IPS-15b (cell line): Measurements from ENCODE around the gene FDXR.

Experiments used
- H3K27me3 ChIP-seq: one replicate; pipeline ENCODE4 v1.6.1; 2013; ENCODE audit warnings: low read length; ENCODE audit not compliant: control insufficient read depth, insufficient read depth
- H3K36me3 ChIP-seq: one replicate; pipeline ENCODE4 v1.6.1; 2013; ENCODE audit warnings: low read length; ENCODE audit not compliant: control insufficient read depth, insufficient read depth
- H3K4me1 ChIP-seq: one replicate; pipeline ENCODE4 v1.6.1; 2013; ENCODE audit warnings: mild to moderate bottlenecking, low read length; ENCODE audit not compliant: control insufficient read depth, insufficient read depth
- H3K4me3 ChIP-seq: one replicate; pipeline ENCODE4 v1.5.1; 2013; ENCODE audit warnings: low read depth, low read length
- H3K9ac ChIP-seq: one replicate; pipeline ENCODE4 v1.6.1; 2013; ENCODE audit warnings: low read depth, mild to moderate bottlenecking, low read length
- H3K9me3 ChIP-seq: one replicate; pipeline ENCODE4 v1.6.1; 2013; ENCODE audit warnings: mild to moderate bottlenecking, low read length; ENCODE audit not compliant: control insufficient read depth, insufficient read depth

Gene FDXR

DNA sequence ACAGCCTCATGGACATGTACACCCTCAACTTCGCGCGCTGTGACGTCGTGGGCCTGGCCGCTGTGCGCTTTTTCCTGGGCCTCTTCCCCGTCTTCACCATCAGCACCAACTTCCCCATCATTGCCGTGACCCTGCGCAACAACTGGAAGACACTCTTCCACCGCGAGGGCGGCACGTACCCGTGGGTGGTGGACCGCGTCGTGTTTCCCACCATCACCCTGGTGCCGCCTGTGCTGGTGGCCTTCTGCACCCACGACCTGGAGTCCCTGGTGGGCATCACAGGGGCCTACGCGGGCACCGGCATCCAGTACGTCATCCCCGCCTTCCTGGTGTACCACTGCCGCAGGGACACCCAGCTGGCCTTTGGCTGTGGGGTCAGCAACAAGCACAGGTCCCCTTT, 36.6 kb downstream of the FDXR start:
- peaks cover under 1% of the 10 kb centered on the region for H3K27me3 ChIP-seq
- no peak overlapping the region for H3K9ac ChIP-seq
- no peaks in the 10 kb centered on the region for H3K9me3 ChIP-seq
- peaks cover 4% of the 10 kb centered on the region for H3K4me1 ChIP-seq
- peaks cover 16% of the 10 kb centered on the region for H3K36me3 ChIP-seq
- no peak overlapping the region for H3K4me3 ChIP-seq

DNA sequence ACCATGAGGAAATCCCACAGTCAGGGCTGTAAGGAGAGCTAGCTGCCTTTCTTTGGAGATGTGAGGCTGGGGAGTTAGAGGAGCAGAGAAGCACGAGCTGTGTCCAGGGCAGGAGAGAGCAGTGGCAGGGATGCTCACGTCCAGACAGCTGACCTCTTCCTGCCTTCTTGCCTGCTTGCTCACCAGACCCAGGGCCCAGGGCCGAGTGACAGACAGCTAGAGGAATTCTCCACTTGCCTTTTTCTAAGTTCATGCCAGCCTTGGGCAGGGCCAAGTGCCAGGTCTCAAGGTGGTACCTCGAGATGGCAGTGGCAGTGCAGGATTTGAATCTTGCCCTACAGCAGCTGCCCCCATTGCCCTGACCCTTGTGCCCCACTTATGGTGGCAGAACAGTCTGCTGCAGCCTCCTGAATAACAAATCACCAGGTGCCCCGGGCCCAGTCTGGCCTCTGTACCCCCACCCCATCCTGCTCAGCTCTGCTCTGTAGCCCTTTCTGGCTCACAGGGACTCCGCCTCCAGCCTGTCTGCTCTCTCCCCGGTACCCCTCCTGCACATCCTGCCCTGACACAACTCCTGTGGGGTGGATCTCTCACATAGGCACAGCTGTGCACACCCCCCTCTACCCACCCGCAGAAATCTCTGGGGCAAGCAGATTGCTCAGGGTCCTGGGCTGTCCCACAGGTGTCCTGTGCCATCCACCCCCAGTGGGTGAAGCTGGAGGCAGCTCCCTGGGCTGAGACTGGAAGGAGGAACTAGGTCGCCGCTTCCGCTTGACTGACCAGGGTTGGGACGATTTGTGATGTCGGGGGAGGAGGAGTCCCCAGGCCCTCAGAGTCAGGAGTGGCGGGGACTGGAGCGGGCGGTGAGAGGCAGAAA, 39.1 kb downstream of the FDXR start:
- Histone ChIP-seq H3K36me3 (peaks cover 14% of the 10 kb centered on the region), H3K9ac (no peak overlapping the region), H3K4me3 (no peak overlapping the region), H3K9me3 (no peaks in the 10 kb centered on the region), H3K27me3 (no peaks in the 10 kb centered on the region), H3K4me1 (no peaks in the 10 kb centered on the region)

DNA sequence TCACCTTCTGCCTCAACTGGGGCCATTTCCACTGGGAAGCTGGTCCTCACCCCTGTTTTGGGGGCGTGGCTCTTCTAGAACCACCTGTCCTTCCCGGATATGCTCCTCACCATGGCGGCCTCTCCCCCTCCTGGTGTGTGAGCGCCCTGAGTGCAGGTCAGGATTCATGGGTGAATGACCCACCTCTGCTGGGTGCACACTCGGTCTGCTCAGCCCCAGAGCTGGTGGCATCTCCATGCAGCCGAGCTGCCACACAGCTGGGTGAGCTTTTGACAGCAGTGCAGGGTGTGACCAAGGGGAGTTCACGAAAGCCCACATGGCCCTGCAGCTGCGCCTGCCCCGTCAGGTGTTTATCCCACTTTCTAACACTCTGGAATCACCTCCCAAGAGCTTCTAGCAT, 40.4 kb downstream of the FDXR start:
- no peak overlapping the region for H3K9ac ChIP-seq
- H3K27me3 ChIP-seq: no peaks in the 10 kb centered on the region
- H3K9me3 ChIP-seq: no peaks in the 10 kb centered on the region
- H3K36me3 ChIP-seq: peaks cover 10% of the 10 kb centered on the region
- no peaks in the 10 kb centered on the region for H3K4me1 ChIP-seq
- H3K4me3 ChIP-seq: no peak overlapping the region

DNA sequence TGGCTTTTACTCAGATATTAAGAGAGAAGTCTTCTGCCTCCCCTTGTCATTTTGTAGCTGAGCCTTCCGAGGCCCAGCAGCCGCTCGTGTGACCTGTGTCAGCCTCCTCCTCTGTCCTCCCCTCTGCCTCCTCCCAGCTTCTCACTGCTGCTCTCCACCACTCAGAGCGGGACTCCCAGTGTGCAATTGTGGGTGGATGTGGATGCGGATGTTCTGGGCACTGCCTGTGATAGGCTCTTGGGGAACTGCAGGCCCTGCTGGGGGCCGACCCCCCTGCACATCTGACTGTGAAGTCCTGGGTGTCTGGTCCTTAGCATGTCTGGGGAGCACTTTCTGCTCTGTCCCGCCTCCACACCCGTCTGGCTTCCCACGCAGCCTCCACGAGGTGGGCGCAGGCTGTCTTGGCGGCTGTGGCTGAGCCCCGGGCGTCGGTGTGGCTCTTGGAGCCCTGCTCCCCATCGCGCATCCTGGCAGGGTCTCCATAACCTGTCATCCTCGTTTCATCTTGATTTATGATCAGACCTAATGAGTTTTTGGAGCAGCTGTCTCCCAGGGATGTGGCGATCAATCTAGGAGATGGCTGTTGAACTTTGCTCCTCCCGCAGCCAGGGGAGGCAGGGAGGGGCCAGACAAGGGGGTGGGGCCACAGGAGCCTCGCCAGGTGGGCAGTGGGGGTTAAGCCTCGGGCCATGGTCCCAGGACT, 41.2 kb downstream of the FDXR start:
- Histone ChIP-seq H3K4me1 (no peaks in the 10 kb centered on the region), H3K27me3 (no peaks in the 10 kb centered on the region), H3K9ac (no peak overlapping the region)

GRCh38 chr17:74830861-74831260, 41.9 kb downstream of the FDXR start:
- Histone ChIP-seq H3K9me3 (no peaks in the 10 kb centered on the region), H3K36me3 (peaks cover under 1% of the 10 kb centered on the region), H3K4me3 (no peak overlapping the region), H3K4me1 (no peaks in the 10 kb centered on the region), H3K9ac (no peak overlapping the region), H3K27me3 (no peaks in the 10 kb centered on the region)

More for the DNA sequence above, 41.2 kb downstream of the FDXR start:
- no peaks in the 10 kb centered on the region for H3K9me3 ChIP-seq
- no peak overlapping the region for H3K4me3 ChIP-seq
- peaks cover 8% of the 10 kb centered on the region for H3K36me3 ChIP-seq

GRCh38 chr17:74827800-74828199, 45.0 kb downstream of the FDXR start:
- Histone ChIP-seq H3K4me1 (no peaks in the 10 kb centered on the region), H3K36me3 (no peaks in the 10 kb centered on the region), H3K27me3 (no peaks in the 10 kb centered on the region), H3K9me3 (no peaks in the 10 kb centered on the region), H3K9ac (no peak overlapping the region), H3K4me3 (no peak overlapping the region)

DNA sequence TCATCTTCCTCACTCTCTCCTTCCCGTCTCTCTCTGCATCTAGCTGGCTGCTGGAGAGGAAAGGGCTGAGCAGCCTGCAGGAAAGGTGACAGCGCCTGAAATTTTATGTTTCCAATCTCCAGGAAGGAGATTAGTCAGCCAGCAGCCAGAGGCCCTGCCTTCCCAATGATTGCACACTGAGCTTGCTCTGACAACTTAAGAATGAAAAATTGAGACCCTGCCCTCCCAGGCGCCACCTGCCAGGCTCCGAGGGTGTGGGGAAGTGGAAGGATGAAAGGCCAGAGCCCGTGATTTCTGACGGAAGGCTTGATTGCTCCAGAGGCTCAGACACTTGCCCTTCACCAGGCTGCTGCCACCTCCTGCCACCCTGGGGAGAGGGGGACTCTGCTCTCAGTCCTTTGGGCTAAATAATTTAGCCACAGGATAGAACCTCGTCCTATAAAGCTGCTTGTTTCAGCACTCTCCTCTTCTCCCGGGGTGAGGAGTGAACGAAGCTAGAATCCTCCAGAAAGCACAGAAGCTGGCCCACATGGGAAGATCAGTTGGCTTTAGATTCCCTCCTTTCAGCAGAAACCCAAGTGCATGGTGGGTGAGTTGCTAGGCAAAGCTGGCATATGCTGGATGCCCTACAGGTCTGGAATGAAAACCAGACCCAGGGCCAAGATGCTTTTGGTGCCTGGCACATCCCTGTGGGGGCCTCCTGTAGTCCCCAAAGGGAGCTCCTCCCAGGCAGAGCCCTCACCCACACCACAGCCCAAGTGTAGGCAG, 46.7 kb downstream of the FDXR start:
- peaks cover 3% of the 10 kb centered on the region for H3K36me3 ChIP-seq
- no peaks in the 10 kb centered on the region for H3K4me1 ChIP-seq
- H3K4me3 ChIP-seq: no peak overlapping the region
- no peak overlapping the region for H3K9ac ChIP-seq
- H3K9me3 ChIP-seq: no peaks in the 10 kb centered on the region
- H3K27me3 ChIP-seq: no peaks in the 10 kb centered on the region

DNA sequence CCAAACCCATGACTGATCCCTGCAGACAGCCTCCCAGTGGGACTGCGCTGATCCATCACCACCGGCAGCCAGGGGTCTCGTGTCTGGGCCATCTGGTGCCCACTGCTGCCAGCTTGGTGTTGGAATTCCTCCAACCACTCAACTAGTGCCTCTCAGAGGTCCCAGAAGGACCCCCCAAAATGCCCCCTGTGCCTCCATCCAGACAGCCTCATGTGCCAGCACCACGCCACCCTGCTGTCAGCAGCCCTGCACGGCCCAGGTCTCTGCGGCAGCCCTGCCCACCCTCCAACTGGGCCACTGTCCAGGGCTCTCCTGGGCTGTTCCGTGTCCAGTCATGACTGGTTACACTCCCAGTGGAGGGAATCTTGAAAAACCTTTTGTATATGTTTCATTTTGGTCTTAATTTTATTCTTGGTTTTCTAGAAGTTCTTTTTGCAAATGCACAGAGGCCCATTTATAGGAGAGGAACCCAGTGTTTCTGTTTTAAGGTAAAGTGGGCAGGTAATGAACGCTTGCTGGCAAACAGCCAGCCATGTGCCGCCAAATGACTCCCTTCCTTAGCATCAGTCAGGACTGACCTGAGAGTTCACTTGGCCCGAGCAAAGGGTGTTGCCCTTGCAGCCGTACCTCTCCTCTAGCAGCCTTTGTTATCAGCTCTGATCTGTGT, 47.7 kb downstream of the FDXR start:
- H3K36me3 ChIP-seq: peaks cover 8% of the 10 kb centered on the region
- no peaks in the 10 kb centered on the region for H3K27me3 ChIP-seq
- H3K9me3 ChIP-seq: no peaks in the 10 kb centered on the region
- no peak overlapping the region for H3K9ac ChIP-seq
- no peaks in the 10 kb centered on the region for H3K4me1 ChIP-seq
- H3K4me3 ChIP-seq: no peak overlapping the region

DNA sequence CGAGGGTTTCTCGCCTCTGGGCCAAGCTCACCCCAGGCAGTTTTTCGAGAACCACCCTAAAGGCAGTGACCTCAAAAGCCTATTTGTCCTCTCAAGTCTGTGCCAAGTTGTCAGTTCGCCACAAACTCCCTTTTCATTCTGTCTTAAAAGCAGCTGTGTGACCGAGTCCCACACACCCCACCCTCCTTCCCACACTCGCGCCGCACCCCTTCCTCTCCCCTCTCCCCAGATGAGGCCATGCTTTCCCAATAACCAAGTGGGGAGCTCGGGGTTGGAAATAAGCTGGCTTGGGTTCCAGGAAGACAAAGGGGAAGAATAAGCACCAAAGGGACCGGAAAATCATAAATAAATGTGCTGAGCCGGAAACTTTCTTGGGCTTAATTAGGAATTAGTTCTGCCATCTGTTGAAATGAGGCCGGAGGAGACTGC, 49.8 kb downstream of the FDXR start:
- Histone ChIP-seq H3K27me3 (no peaks in the 10 kb centered on the region), H3K9ac (no peak overlapping the region), H3K4me1 (no peaks in the 10 kb centered on the region), H3K36me3 (peaks cover 8% of the 10 kb centered on the region), H3K4me3 (no peak overlapping the region), H3K9me3 (no peaks in the 10 kb centered on the region)

DNA sequence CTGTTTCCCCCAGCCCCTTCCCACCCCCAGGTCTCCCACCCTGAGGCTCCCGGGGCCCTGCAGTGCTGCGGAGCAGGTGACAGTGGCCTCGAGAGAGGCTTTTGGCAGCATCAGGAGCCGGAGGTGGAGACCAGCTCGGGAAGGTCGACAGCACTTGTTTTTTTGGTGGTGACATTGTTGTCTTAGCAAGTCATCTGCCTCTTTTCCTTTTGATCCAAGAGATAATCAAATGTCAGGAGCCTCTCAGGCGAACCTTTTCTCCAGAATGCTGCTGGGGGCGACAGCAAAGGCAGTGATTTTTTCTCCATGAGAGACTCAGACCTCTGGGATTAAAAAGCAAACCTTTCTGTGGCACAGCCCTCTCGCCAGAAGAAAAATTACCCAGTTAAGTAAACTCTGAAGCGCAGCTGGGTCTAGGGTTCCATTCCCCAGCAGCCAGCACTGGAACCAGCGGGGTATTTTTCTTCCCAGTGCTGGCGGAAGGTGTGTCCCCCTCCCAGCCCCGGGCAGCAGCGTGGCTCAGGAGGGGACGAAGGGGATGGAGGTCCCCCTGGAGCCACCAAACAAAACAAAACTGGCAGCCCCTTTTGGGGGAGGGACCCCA, 50.4 kb downstream of the FDXR start:
- Histone ChIP-seq H3K36me3 (peaks cover 8% of the 10 kb centered on the region), H3K27me3 (no peaks in the 10 kb centered on the region), H3K9ac (no peak overlapping the region), H3K9me3 (no peaks in the 10 kb centered on the region), H3K4me1 (no peaks in the 10 kb centered on the region), H3K4me3 (no peak overlapping the region)
